ENCODE data around the gene PIAS1.
"Not testable (repeated sequence)": the region's sequence is repeated elsewhere in the genome, so short reads cannot be mapped to it uniquely, and the experiment has no call there.

PIAS1 gene

DNA sequence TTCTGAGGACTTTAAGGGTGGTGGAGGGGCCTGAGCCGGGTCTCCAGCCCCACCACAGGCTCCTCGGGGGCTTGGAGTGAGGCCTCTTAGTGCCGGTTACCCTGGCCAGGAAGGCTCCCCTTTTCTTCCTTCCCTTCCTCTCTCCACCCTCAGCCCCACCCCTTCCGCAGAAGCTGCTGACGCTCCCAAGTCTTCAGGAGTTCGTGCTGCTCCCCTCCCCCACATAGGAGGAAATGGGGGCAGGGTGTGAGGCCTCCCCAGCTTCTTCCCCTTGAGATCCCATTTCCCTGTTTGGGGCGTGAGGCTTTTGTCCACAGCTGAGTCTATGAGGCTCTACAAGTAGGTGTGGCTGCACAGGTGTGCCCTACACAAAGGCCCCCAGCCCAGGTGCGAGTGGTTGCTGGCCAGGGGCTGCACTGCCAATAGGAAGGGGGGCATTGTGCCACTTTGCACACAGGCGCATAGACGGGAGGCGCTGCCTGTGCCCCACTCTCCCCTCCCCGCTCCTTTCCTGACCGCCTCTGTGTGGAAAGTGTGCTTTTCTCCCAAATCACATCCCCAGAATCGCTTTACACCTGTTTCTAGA lies 151.9 kb downstream of the PIAS1 start:
- no peak for FAIRE-seq

DNA sequence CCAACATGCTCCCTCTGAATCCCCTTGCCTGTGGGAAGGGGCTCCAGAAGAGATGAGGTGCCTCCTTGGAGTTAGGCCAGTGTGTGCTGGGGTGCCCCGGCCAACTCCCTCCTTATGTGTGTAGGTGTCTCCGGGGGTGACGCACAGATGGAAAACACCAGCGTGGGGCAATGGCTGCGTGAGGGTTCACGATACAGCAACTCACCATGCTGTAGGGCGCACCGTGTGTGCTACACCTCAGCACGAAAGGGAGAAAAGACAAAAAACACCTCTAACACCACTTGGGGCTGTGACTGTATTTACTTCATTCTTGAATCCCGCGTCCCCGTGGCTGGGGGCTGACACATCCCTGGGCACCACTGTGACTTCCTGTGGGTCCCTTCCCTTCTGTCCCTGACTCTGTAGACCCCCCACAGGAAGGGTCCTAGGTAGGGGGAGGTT lies 152.6 kb downstream of the PIAS1 start:
- no peak for FAIRE-seq

DNA sequence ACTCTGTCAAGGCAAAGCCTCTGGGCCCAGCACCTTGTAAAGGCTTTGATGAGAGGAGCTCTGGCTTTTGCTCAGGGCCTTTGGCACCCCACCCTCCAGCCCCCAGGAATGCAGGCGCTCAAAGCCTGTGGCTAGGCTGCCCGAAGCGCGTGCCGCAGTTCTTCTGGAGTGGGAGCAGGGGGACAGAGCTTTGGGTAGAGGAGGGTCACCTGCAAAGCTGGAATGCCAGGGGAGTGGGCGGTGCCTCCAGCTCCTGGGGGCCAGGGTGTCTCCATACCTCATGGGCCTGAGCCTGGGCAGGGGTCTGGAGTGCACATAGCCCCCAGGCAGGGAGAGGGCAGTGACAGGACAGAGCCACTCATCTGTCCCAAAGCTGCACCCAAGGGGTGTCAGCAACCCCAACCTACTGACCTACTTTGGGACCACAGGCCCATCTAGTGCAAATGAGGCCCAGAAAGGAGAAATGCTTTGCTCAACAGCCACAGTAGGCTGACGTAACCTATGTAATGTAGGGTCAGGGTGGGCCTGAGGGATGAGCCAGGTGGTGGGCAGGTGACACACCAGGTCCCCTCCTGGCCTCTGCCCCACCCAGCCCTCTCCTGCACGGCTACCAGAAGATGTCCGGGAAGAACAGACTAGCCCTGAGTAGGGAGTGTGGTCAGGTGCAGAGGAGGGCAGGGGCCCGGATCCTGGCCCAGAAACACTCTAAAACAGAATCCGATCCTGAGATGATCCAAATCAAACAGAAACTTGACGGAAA lies 153.2 kb downstream of the PIAS1 start:
- no peak for FAIRE-seq

DNA sequence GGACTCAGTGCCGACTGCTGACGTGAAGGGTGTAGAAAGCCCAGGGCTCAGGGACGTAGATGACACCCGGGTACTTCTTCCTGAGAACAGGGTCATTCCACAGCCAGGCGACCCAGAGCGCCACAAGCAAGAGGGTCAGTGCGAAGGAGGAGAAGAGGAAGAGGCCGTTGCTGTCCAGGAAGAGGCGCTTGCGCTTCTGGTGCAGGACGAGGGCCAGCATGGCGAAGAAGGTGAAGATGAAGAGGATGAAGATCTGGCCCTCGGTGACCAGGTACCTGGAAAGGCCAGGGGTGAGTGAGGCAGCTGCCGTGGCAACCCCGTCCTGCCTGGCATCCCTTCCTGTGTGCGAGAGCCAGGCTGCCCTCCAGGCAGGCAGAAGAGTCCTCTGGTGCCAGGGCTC lies 154.0 kb downstream of the PIAS1 start:
- FAIRE-seq, result no peak

DNA sequence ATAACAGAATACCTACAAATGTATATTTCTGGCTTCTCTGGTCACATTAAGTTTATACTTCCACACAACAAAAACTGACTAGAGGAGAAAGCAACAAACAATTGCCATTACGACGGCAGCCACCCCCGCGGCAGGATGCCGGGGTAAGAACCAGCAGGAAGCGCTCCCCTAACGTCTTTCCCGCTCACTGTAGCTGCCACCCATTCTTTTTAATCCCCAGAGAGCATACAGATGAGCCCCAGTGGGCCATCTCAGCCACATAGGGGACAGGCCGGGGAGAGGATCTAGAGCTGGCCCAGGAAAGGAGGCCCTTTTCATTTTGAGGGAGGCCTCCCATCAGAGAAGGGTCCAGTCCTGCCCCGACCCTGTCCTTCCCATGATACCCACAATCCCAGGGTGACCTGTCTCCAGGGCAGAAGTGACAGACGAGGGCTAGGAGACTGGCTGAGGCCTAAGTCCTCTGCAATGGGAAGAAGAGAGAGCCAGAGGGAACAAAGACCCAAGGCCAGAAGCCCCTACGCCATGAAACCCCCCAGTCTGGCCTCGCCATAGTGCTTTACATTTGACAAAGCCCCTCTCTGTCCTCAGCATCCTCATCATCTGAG lies 154.6 kb downstream of the PIAS1 start:
- FAIRE-seq, result no peak

DNA sequence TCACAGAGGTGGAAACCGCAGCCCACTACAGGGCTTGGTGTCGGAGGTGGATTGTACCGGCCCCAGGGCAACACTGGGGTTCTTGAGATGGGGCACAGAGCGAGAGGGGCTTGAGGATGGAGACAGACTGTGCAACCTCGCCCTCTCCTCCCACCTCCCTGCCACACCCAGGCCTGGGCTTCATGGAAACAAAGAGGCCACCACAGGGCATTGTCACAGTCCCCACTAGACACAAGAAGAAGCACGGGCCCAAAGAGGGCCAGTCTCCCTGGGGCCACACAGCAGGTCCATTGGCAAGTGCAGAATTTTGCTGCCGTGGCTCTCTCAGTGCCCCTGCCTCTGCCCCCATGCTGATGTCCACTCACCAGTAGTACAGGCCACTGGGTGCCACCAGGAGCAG lies 155.2 kb downstream of the PIAS1 start:
- FAIRE-seq, result no peak

DNA sequence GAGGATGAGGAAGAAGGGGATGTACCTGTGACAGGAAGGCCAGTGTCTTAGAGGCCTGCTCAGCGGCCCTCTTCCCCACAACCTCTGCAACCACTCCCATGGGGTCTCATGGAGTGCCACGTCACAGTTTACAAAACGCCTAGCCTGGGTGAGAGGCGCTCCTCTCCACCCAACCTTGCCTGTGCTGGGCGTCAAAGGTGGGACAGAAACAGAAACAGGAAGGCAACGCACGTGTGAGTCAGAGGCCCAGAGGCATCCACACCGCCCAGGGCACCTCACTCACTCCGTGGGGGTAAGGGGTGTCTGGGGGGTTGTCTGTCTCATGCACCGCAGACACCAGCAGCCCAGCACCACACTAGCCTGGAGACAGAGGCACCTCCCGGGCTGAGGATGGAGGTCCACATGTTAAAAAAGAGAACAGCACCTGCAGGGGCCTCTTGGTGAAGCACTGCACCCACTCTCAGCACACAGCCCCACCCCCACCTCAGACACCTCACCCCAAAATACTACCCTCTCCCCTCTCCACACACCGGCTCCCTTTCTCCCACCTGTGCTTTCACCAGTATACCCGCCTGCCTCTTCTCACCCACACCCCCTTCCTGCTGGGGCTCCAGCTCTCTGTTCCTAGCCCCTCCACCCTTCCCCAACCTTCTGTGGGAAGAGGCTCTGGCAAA lies 155.8 kb downstream of the PIAS1 start:
- no peak for FAIRE-seq

DNA sequence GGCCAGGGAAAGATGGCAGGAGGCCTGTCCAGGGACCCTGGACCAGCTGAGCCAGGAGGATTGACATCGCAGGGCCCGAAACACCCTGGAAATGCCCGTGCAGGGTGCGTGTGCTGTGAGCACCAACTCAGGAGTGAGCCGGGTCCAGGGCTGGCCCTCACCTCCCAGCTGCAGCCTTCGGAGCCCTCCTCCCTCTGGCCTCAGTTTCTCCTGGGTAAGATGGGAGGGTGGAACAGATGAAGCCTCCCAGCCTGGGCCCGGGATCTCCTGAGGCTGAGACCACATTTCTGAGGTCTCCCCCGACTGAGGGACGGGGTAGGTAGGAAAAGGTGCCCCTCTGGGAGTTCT lies 156.3 kb downstream of the PIAS1 start:
- FAIRE-seq, result no peak

DNA sequence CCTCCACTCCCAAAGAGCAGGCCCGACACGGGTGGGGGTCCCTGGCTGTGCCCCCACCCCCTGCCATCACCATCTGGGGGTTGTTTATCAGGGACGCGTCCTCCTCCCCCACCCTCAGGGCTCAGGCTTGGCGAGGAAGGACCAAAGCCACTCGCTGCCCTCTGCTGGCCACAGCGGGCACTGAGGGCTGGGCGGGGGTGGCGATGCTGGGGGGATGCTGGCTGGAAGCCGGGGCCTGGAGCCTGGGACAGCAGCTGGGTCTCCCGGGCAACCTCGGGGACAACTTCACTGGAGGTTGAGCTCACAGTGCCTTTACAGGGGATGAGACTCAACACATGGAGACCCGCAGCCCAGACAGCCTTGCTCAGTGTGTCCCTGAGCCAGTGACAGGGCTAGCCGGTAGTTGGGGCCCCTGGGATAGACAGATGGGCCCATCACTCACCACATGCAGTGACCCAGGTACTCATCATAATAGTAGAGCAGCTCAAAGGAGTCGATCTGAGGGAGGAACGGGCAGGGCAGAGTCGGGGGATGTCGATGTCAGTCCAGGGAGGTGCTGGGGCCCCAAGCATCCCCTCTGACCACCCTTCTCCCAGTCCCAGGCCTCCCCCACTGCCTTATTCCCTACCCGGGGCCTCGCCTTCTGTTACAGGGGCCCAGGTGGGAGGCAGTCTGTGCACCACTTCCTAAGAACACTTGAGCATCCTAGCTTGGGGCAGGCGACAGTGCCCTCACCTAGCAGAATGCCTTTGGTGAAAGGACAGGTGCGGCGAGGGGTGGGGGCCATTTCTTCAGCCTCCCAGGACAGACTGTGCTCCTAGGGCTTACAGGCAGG lies 156.9 kb downstream of the PIAS1 start:
- no peak for FAIRE-seq

DNA sequence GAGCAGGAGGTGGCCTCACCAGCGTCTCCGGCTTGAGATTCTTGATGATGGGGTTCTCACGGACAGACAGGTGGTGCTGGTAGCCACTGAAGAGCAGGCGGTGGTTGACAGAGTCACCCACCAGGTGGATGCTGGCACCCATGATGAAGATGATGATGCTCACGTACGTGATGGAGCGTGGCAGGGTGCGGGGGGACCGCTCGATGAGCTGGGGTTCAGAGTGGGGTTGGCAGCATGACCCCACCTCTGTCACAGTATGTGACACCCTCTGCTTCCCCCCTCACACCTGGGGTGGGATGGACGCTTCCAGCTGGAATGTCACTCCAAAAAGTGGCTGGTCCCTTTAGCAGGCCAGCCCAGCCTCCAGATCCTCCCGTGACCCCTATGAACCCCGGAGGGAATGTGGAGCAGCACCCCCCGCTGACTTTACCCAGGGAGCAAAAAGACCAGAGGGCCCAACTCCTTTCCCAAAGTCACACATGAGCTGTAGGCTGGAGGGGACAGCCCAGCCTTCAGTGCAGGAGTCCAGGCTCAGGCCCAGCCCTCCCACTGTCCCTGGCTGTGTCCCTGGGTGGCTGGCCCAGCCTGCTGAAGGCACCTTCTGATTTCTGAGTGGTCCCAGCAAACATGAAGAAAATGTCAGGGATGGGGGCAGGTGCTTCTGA lies 157.7 kb downstream of the PIAS1 start:
- no peak for FAIRE-seq

DNA sequence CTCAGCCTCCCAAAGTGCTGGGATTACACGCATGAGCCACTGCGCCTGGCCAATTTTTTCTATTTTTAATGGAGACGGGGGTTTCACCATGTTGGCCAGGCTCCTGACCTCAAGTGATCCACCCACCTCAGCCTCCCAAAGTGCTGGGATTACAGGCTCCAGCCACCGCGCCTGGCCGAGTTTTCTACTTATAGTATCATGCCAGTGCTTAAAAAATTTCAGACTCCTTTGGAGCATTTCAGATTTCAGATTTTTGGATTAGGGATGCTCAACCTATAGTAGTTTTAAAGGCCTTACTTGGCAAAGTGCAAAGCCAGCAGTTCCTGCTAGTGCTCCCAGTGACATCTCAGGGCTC lies 159.4 kb downstream of the PIAS1 start:
- FAIRE-seq, result not testable (repeated sequence)

DNA sequence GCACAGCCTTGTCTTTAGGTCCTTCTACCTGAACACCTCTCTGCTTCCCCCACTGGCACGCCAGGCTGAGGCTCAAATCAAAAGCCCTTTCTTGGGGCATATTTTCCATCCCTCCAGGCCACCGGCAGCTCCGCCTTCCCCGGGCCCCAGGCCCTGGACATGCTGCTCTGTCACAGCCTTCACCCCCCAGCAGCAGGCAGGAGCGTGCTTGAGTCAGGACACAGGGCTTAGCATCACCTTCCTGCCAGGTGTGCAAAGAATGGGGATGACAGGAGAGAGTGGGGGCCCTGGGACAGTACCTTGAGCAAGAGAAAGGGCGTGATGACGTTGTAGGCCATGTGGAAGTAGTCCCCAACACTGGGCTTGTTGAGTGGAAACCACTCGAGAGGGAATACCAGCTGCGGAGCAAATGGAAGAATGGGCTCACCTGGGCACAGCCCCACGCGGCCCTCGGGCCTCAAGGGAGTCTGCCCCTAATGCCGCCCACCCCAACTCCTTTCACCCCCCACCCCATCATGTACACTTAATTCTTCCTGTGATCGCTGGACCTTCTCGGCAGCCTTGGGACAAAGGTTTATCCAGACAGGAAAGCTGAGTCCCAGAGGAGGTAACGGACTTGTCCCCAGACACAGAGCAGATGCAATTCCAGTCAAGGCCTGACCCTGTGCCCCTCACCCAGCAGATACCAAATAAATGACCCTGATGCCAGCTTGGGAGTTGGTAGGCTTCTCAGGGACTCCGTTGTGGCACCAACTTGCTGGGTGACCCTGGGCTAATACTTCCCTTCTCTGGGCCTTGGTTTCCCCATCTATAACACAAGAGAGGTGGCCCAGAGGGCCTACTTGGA lies 160.1 kb downstream of the PIAS1 start:
- FAIRE-seq, result no peak

DNA sequence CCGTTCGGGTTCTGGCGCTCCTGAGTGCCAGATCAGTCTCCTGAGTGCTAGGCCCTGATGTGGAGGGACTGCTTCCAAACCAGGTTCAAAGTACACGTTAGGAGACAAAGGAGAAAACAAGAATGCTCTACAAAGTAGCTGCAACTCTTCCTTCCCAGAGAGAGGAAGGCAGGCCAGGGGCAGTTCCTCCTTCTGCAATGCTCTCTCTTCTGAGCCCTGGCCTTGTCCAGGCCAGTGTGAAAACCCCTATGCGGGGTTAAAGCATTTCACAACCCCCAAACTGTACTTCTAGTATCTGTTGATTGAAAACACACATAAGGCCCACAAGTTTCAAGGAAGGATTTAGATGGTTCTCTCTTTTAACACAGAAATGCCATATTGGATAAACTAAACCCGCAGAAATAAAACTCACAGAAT lies 160.7 kb downstream of the PIAS1 start:
- no peak for FAIRE-seq

DNA sequence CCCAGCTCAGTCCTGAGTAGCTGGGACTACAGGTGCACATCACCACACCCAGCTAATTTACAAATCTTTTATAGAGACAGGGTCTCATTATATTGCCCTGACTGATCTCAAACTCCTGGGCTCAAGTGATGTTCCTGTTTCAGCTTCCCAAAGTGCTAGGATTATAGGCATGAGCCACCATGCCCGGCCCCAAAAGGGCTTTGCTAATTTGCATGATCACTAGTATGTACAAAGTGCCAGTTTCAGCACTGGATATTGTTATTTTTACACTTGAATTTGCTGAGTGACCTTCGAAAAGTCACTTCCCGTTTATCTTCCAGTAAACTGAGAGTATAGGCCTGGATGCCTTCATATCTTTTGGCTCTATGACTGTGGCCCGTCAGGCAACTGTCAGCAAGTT lies 163.2 kb downstream of the PIAS1 start:
- FAIRE-seq, result no peak

DNA sequence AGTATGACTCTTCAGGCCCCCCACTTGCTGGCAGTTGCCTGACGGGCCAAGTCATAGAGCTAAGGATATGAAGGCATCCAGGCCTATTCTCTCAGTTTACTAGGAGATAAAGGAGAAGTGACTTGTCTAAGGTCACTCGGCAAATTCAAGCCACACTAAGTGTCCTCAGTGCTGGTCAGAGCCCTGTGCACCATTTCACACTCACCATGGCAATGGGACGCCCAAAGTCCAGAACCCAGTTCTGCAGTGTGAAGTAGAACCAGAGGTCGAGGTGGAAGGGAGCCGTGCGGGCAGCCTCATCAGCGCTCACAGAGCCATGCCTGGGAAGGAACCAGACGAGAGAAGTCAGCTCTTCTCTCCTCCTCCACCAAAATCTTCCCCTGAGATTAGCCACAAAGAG lies 164.2 kb downstream of the PIAS1 start:
- no peak for FAIRE-seq

DNA sequence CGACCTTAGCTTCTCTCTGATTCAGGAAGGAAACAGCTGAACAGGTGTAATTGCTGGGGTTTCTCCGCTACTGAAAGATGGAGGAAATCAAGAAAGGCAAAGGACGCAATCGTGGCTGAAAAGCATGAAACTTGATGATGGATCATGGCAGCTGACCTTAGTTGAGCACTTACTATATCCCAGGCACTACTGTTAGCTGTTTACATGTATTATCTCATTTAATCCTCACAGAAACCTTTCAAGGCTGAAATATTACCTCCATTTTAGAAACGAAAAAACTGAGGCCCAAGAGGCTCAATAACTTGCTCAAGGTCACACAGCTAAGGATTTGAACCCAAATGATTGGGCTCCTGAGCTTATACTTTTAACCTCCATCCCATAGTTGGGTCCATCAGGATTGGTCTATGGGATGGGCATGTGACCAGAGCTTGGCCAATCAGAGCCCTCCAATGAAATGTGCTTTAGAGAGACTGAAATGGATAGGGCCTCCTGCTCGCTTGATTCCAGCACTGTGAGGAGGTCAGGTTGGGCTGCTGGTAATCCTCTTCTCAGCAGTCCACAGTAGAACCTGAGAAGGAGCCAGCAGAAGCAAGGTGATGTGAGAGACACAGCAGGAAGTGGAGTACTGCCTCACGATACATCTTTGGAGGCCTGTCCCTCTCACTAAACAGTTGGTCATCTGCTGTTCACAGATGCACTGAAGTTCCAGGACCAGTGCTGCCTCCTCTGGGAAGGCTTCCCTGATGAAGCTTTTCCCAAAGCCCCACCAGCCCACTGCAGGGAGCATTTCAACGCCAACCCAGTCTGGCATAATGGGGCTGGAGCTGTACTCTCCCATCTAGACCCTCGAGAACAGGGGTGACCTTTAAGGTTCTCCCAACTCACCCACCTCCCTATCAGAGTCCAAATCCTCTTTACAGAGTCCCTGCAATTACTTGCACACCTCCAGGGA lies 165.0 kb downstream of the PIAS1 start:
- FAIRE-seq, result no peak

DNA sequence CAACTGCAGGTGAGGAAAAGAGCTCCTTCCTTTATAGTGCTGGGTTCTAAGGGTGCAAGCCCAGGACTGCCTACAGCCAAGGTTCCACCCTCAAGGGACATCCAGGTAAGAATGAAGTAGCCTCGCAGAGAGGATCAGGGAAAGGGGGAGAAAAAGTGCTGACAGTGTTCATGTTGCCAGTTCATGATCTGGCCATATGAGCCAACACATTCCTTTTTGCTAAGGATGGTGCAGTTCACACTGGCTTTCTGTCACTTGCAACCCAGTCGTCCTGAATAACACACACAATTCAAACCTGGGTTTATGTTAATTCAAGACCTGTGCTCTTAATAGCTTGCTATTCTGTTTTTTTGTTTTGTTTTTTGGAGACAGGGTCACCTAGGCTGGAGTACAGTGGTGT lies 166.4 kb downstream of the PIAS1 start:
- no peak for FAIRE-seq

DNA sequence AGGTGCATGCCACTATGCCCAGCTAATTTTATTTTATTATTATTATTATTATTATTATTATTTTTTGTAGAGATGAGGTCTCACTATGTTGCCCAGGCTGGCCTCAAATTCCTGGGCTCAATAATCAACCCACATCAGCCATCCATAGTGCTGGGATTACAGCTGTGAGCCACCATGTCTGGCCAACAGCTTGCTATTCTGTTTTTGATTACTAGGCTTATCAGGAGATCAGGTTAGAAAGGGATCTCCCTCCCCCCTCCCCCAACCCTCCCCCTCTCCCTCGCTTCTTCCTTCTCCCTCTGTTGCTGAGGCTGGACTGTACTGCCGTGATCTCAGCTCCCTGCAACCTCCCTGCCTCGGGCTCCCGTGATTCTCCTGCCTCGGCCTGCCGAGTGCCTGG lies 166.9 kb downstream of the PIAS1 start:
- no peak for FAIRE-seq

DNA sequence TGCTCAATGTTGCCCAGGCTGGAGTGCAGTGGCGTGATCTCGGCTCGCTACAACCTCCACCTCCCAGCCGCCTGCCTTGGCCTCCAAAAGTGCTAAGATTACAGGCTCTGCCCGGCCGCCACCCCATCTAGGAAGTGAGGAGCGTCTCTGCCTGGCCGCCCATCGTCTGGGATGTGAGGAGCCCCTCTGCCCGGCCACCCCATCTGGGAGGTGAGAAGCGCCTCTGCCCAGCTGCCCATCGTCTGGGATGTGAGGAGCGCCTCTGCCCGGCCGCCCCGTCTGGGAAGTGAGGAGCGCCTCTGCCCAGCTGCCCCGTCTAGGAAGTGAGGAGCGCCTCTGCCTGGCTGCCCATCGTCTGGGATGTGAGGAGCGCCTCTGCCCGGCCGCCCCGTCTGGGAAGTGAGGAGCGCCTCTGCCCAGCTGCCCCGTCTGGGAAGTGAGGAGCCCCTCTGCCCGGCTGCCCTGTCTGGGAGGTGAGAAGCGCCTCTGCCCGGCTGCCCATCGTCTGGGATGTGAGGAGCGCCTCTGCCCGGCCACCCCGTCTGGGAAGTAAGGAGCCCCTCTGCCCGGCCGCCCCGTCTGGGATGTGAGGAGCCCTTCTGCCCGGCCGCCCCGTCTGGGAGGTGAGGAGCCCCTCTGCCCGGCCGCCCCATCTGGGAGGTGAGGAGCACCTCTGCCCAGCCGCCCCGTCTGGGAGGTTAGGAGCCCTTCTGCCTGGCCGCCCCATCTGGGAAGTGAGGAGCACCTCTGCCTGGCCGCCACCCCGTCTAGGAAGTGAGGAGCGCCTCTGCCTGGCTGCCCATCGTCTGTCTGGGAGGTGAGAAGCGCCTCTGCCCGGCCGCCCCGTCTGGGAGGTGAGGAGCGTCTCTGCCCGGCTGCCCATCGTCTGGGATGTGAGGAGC lies 167.7 kb downstream of the PIAS1 start:
- not testable (repeated sequence) for FAIRE-seq

Measured in A204.1 (cell line).